IMR-90 (cell line): ENCODE results near the gene TIAM1. TPM values are rescaled to one million over a fixed set of nuclear protein-coding genes. Genes with fewer than 3 reads are reported as not detected.

ENCODE experiments used
- ATAC-seq: fragments of 200-7000 bp; cut with Tn5 transposase; 2 replicates; pipeline ENCODE4 v1.9.1; 2020; ENCODE audit warnings: low read depth, mild to moderate bottlenecking, moderate library complexity
- BruUV-seq: library from RNA; stranded (reverse); fragments of 400-500 nt; replicated peaks from 2 replicates; lab custom pipeline; 2021; lab: Mats Ljungman, UMichigan
- CTCF ChIA-PET: fragments of 300-600 bp; formaldehyde crosslinking; extraction: SDS; loops from one replicate; lab custom pipeline; 2021; ENCODE audit warnings: antibody characterized with exemption; lab: Yijun Ruan, JAX
- POLR2A ChIA-PET: fragments of 300-600 bp; sonication (Branson Sonifier 250); formaldehyde crosslinking; loops from one replicate; lab custom pipeline; 2022; ENCODE audit warnings: antibody characterized with exemption; ENCODE audit not compliant: unreplicated experiment; lab: Charles Lee
- DNase-seq: peaks from one replicate; pipeline ENCODE4 v3.0.0; 2013
- H2AFZ ChIP-seq: replicated peaks from 2 replicates; pipeline ENCODE3; 2013; ENCODE audit warnings: low read length, mild to moderate bottlenecking; ENCODE audit not compliant: poor library complexity
- H2AK5ac ChIP-seq: 2 replicates; pipeline ENCODE4 v1.6.1; 2013; ENCODE audit warnings: low read depth, low read length, inconsistent platforms
- H2AK9ac ChIP-seq: replicated peaks from 2 replicates; pipeline ENCODE3; 2013; ENCODE audit warnings: mild to moderate bottlenecking, low read depth, low read length, moderate library complexity; ENCODE audit not compliant: poor library complexity
- H2BK120ac ChIP-seq: 2 replicates; pipeline ENCODE4 v1.6.1; 2013; ENCODE audit warnings: low read depth, low read length, inconsistent platforms
- H2BK15ac ChIP-seq: 3 replicates; pipeline ENCODE4 v1.6.1; 2013; ENCODE audit warnings: low read depth, low read length, inconsistent platforms
- H2BK20ac ChIP-seq: 2 replicates; pipeline ENCODE4 v1.6.1; 2013; ENCODE audit warnings: low read depth, mild to moderate bottlenecking, inconsistent platforms, low read length, moderate library complexity
- H2BK5ac ChIP-seq: 2 replicates; pipeline ENCODE4 v1.6.1; 2013; ENCODE audit warnings: mild to moderate bottlenecking, low read depth, low read length, inconsistent platforms; ENCODE audit not compliant: poor library complexity, severe bottlenecking
- H3K14ac ChIP-seq: replicated peaks from 2 replicates; pipeline ENCODE4 v1.6.1; 2013; ENCODE audit warnings: low read depth, low read length, inconsistent platforms
- H3K18ac ChIP-seq: 2 replicates; pipeline ENCODE4 v1.6.1; 2013; ENCODE audit warnings: low read depth, low read length, control low read depth
- H3K23ac ChIP-seq: 2 replicates; pipeline ENCODE4 v1.6.1; 2013; ENCODE audit warnings: low read depth, low read length, inconsistent platforms
- H3K27ac ChIP-seq: 2 replicates; pipeline ENCODE4 v1.5.1; 2013; ENCODE audit warnings: mild to moderate bottlenecking, control low read depth, low read length; ENCODE audit not compliant: insufficient read depth
- H3K27me3 ChIP-seq: 2 replicates; pipeline ENCODE4 v1.6.1; 2013; ENCODE audit warnings: low read length; ENCODE audit not compliant: control insufficient read depth, insufficient read depth
- H3K36me3 ChIP-seq: 2 replicates; pipeline ENCODE4 v1.6.1; 2013; ENCODE audit warnings: low read length, mixed read lengths; ENCODE audit not compliant: control insufficient read depth, insufficient read depth
- H3K4ac ChIP-seq: 2 replicates; pipeline ENCODE4 v1.6.1; 2013; ENCODE audit warnings: low read depth, low read length, inconsistent platforms
- H3K4me1 ChIP-seq: 2 replicates; pipeline ENCODE4 v1.6.1; 2013; ENCODE audit warnings: low read length, mixed read lengths; ENCODE audit not compliant: control insufficient read depth, insufficient read depth
- H3K4me2 ChIP-seq: 2 replicates; pipeline ENCODE4 v1.6.1; 2013; ENCODE audit warnings: low read depth, mild to moderate bottlenecking, control low read depth, low read length, moderate library complexity
- H3K4me3 ChIP-seq: 2 replicates; pipeline ENCODE4 v1.5.1; 2013; ENCODE audit warnings: low read depth, mild to moderate bottlenecking, control low read depth, low read length, moderate library complexity; ENCODE audit not compliant: insufficient read depth
- H3K56ac ChIP-seq: 2 replicates; pipeline ENCODE4 v1.6.1; 2013; ENCODE audit warnings: low read length, inconsistent platforms; ENCODE audit not compliant: insufficient read depth; ENCODE audit errors: extremely low read depth
- H3K79me1 ChIP-seq, 2 experiments: 2 replicates each; pipeline ENCODE4 v1.6.1; 2013; ENCODE audit warnings: low read length in 2 of 2, inconsistent platforms in 1 of 2, low read depth in 1 of 2
- H3K9ac ChIP-seq: 2 replicates; pipeline ENCODE4 v1.6.1; 2013; ENCODE audit warnings: low read depth, low read length, control low read depth
- H3K9me1 ChIP-seq: 2 replicates; pipeline ENCODE4 v1.6.1; 2013; ENCODE audit warnings: low read length, inconsistent platforms; ENCODE audit not compliant: insufficient read depth
- H3K9me3 ChIP-seq: 2 replicates; pipeline ENCODE4 v1.6.1; 2013; ENCODE audit warnings: low read length; ENCODE audit not compliant: control insufficient read depth, insufficient read depth
- H4K20me1 ChIP-seq: 2 replicates; pipeline ENCODE4 v1.6.1; 2013; ENCODE audit warnings: low read length, inconsistent platforms; ENCODE audit not compliant: insufficient read depth
- H4K5ac ChIP-seq: 2 replicates; pipeline ENCODE4 v1.6.1; 2013; ENCODE audit warnings: mild to moderate bottlenecking, low read depth, low read length, control low read depth
- H4K8ac ChIP-seq, 2 experiments: 2 replicates each; pipeline ENCODE4 v1.6.1; 2013; ENCODE audit warnings: low read depth in 2 of 2, low read length in 2 of 2, control low read depth in 1 of 2, inconsistent platforms in 1 of 2
- H4K91ac ChIP-seq: 2 replicates; pipeline ENCODE4 v1.6.1; 2013; ENCODE audit warnings: low read depth, low read length, inconsistent platforms; ENCODE audit not compliant: insufficient read depth
- CEBPB ChIP-seq: IDR thresholded peaks from 2 replicates; pipeline ENCODE4 v1.6.1; 2012; ENCODE audit warnings: low read depth, low read length, improper control_type of control experiment
- CHD1 ChIP-seq: IDR thresholded peaks from 2 replicates; pipeline ENCODE4 v1.6.1; 2012; ENCODE audit warnings: low read depth, low read length, improper control_type of control experiment
- CTCF ChIP-seq: conservative IDR thresholded peaks from 2 replicates; pipeline ENCODE4 v1.5.1; 2012; ENCODE audit warnings: mild to moderate bottlenecking, low read depth, low read length, improper control_type of control experiment
- ELK1 ChIP-seq: fragments of 150-350 bp; IDR thresholded peaks from 2 replicates; pipeline ENCODE4 v1.6.1; 2016; ENCODE audit warnings: low read depth, mild to moderate bottlenecking, low read length, moderate library complexity, borderline replicate concordance
- FOS ChIP-seq: fragments of 150-350 bp; IDR thresholded peaks from 2 replicates; pipeline ENCODE4 v1.6.1; 2016; ENCODE audit warnings: low read depth, low read length
- MAFK ChIP-seq: IDR thresholded peaks from 2 replicates; pipeline ENCODE4 v1.6.1; 2012; ENCODE audit warnings: low read depth, low read length, improper control_type of control experiment
- NFE2L2 ChIP-seq: fragments of 150-350 bp; IDR thresholded peaks from 2 replicates; pipeline ENCODE4 v1.6.1; 2016; ENCODE audit warnings: low read depth, mild to moderate bottlenecking, low read length
- POLR2A ChIP-seq: IDR thresholded peaks from 2 replicates; pipeline ENCODE4 v1.6.1; 2012; ENCODE audit warnings: mild to moderate bottlenecking, low read depth, low read length
- RAD21 ChIP-seq: IDR thresholded peaks from 2 replicates; pipeline ENCODE4 v1.6.1; 2012; ENCODE audit warnings: low read length, improper control_type of control experiment
- SMC3 ChIP-seq: fragments of 150-350 bp; IDR thresholded peaks from 2 replicates; pipeline ENCODE4 v1.6.1; 2016; ENCODE audit warnings: low read depth, mild to moderate bottlenecking, antibody characterized with exemption, low read length, moderate library complexity
- USF2 ChIP-seq: fragments of 150-350 bp; IDR thresholded peaks from 2 replicates; pipeline ENCODE4 v1.6.1; 2017; ENCODE audit warnings: mild to moderate bottlenecking, antibody characterized with exemption, low read length, low read depth
- WGBS, 2 experiments: methylation state at CpG; one replicate each; pipeline versions ENCODE4 v1.1.5 to v1.1.7; 2013; ENCODE audit warnings: missing lambda C conversion rate in 2 of 2; ENCODE audit not compliant: insufficient read length in 1 of 2; ENCODE audit errors: extremely low coverage in 2 of 2; 5-methylcytosine and 5-hydroxymethylcytosine counted together
- dilution Hi-C: fragments of 300-500 bp; cut with HindIII; formaldehyde crosslinking; loops from one replicate; pipeline ENCODE4 v1.14.3; 2018; ENCODE audit warnings: low sequenced_read_pairs; ENCODE audit not compliant: unreplicated experiment
- in situ Hi-C: fragments of 300-500 bp; cut with MboI; formaldehyde crosslinking; loops from 3 replicates; pipeline ENCODE4 v1.14.3; 2019; ENCODE audit warnings: low sequenced_read_pairs, inconsistent platforms, mixed read lengths
- intact Hi-C: fragments of 100-400 bp; cut with micrococcal nuclease; formaldehyde crosslinking; loops from 2 replicates; pipeline ENCODE4 v1.10.0; 2022
- polyA plus RNA-seq, 3 experiments: library from polyadenylated mRNA; depleted of rRNA; stranded (reverse); fragments of >200 nt; gene quantifications; 2 replicates each; pipeline ENCODE4 v1.2.3, GENCODE V29; 2012; ENCODE audit warnings: low replicate concordance in 1 of 3
- total RNA-seq: library from RNA; depleted of rRNA; stranded (reverse); fragments of >200 nt; gene quantifications from 2 replicates; pipeline ENCODE4 v1.2.3, GENCODE V29; 2012

Gene TIAM1
- total and polyA plus RNA-seq, 2 of the 4 experiments (the other 2 are of a cell fraction): 2.9 to 9.3 TPM

GRCh38 chr21:31186916-31187315, 157.1 kb downstream of the TIAM1 start:
- no peak overlapping the region for H3K9ac ChIP-seq
- ChIA-PET CTCF (no interaction called here), POLR2A (no interaction called here)
- no peak overlapping the region for H2AK5ac ChIP-seq
- no peak overlapping the region for H4K5ac ChIP-seq
- H2BK15ac ChIP-seq: no peak overlapping the region
- H3K9me3 ChIP-seq: no peaks in the 10 kb centered on the region
- no peaks in the 10 kb centered on the region for H3K9me1 ChIP-seq
- TF ChIP-seq USF2: no peak
- no peak for TF ChIP-seq CHD1
- no peak for TF ChIP-seq POLR2A
- TF ChIP-seq FOS: no peak
- TF ChIP-seq ELK1: no peak
- TF ChIP-seq RAD21: no peak
- TF ChIP-seq CEBPB: no peak
- no peak for TF ChIP-seq SMC3
- no peak for TF ChIP-seq CTCF
- no peak for TF ChIP-seq NFE2L2
- TF ChIP-seq MAFK: no peak
- no TSS peak for BruUV-seq
- H3K36me3 ChIP-seq: no peaks in the 10 kb centered on the region
- dilution Hi-C loops (no loop called here), in situ Hi-C loops (no loop called here), intact Hi-C loops (no loop called here)
- WGBS, 2 experiments: no CpG with 5 or more reads among the region's 4 CpGs
- H3K56ac ChIP-seq: no peak overlapping the region
- no peak overlapping the region for H3K18ac ChIP-seq
- no peak overlapping the region for H4K91ac ChIP-seq
- H3K14ac ChIP-seq: no peak overlapping the region
- H3K23ac ChIP-seq: no peak overlapping the region
- H3K4me3 ChIP-seq: no peak overlapping the region
- H2BK120ac ChIP-seq: no peak overlapping the region
- no peak for DNase-seq
- no peak overlapping the region for H3K4me2 ChIP-seq
- no peak for ATAC-seq
- no peak overlapping the region for H2BK5ac ChIP-seq
- no peak overlapping the region for H2AFZ ChIP-seq
- no peak overlapping the region for H3K4ac ChIP-seq
- H4K20me1 ChIP-seq: no peaks in the 10 kb centered on the region
- H3K4me1 ChIP-seq: no peaks in the 10 kb centered on the region
- H3K27me3 ChIP-seq: no peaks in the 10 kb centered on the region
- no peaks in the 10 kb centered on the region for H3K79me1 ChIP-seq
- no peak overlapping the region for H2AK9ac ChIP-seq
- H4K8ac ChIP-seq: no peak overlapping the region
- H3K27ac ChIP-seq: no peak overlapping the region
- H2BK20ac ChIP-seq: no peak overlapping the region
